GM13977 (cell line): ENCODE results near the gene SP100.
"Not testable (repeated sequence)": the region's sequence is repeated elsewhere in the genome, so short reads cannot be mapped to it uniquely, and the experiment has no call there.

Experiments used
- DNase-seq: peaks from one replicate; pipeline ENCODE4 v3.0.0; 2012; ENCODE audit warnings: low spot score
- CTCF ChIP-seq: IDR thresholded peaks from 2 replicates; pipeline ENCODE4 v1.5.1; 2012; ENCODE audit warnings: mild to moderate bottlenecking, control low read depth; ENCODE audit not compliant: insufficient read depth; ENCODE audit errors: extremely low read depth, missing control alignments
- in situ Hi-C: fragments of 300-500 bp; cut with MboI; formaldehyde crosslinking; loops from one replicate; pipeline ENCODE4 v1.12.0; 2022; ENCODE audit warnings: low sequenced_read_pairs, low pct_unique_long_range_greater_than_20kb, mixed read lengths, inconsistent platforms; ENCODE audit not compliant: unreplicated experiment

SP100 gene

GRCh38 chr2:230416061-230416721 lies at the start of gene SP100:
TSS of gene SP100 (plus strand) at chr2:230416201. CDS start at chr2:230416297, 96 bp downstream.
- no peak for TF ChIP-seq CTCF
- DNase-seq, result peak; percentile 76
- in situ Hi-C loops, result no loop called here

GRCh38 chr2:230382108-230382507 lies 33.9 kb upstream of the SP100 start:
- no peak for DNase-seq
- in situ Hi-C loops, result no loop called here
- TF ChIP-seq CTCF, result no peak

GRCh38 chr2:230383453-230383852 lies 32.5 kb upstream of the SP100 start:
- no peak for TF ChIP-seq CTCF
- in situ Hi-C loops, result no loop called here

GRCh38 chr2:230384986-230385385 lies 31.0 kb upstream of the SP100 start:
- TF ChIP-seq CTCF, result no peak
- in situ Hi-C loops, result no loop called here
- DNase-seq, result no peak

More at GRCh38 chr2:230383453-230383852, 32.5 kb upstream of the SP100 start:
- no peak for DNase-seq

GRCh38 chr2:230394301-230394700 lies 21.7 kb upstream of the SP100 start:
- in situ Hi-C loops, result no loop called here
- no peak for TF ChIP-seq CTCF
- no peak for DNase-seq

- DNase-seq, in situ Hi-C loops: not testable (repeated sequence)
These were observed 17.3 kb upstream of the SP100 start for GRCh38 chr2:230398698-230399097.

- TF ChIP-seq CTCF, result no peak
- no peak for DNase-seq
- in situ Hi-C loops, result no loop called here
These were observed 16.0 kb upstream of the SP100 start for GRCh38 chr2:230400041-230400440.
